GM19372 (cell line): ENCODE data around the gene SLC5A6.
"Not testable (repeated sequence)": the region's sequence is repeated elsewhere in the genome, so short reads cannot be mapped to it uniquely, and the experiment has no call there.

Source experiments
- ATAC-seq: cut with Tn5 transposase; IDR thresholded peaks from one replicate; pipeline ENCODE4 v1.9.1; 2021; ENCODE audit warnings: mild to moderate bottlenecking, low read depth, moderate library complexity; ENCODE audit not compliant: unreplicated experiment

SLC5A6 gene

GRCh38 chr2:27177441-27178351 is 34.4 kb downstream of the SLC5A6 start:
- no peak for ATAC-seq

- ATAC-seq = not testable (repeated sequence)
These were observed 36.3 kb downstream of the SLC5A6 start for GRCh38 chr2:27175781-27176180.

DNA sequence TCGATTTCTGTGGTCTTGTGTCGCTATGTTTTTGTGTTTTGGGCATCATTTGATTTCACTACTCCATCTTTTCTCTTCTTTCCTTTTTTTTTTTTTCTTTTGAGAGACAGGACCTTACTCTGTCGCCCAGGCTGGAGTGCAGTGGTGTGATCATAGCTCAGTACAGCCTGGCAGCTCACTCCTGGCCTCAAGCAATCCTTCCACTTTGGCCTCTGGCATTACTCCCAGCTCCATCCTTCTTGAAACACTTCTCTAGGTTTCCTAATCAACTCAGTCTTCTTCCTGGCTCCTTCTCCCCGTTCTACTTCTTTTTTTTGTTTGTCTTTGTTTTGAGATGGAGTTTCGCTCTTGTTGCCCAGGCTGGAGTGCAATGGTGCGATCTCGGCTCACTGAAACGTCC is 36.7 kb downstream of the SLC5A6 start:
- ATAC-seq = no peak

DNA sequence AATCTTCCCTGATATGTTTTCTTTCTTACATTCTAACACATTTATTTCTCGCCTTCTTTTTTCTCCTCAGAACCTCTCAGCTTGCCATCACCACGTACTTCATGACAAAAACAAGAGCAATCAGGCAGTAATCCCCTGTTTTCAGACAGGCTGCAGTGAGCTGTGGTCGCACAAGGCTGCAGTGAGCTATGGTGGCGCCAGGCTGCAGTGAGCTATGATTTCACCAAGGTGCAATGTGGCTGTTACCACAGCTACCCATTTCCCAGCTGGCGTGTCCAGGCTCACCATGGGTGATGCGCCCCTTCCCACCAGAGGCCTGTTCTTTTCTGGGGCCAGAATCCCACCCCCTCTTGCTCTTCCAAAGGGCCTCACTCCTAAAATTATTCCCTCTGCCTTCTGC is 37.4 kb downstream of the SLC5A6 start:
- ATAC-seq = no peak

DNA sequence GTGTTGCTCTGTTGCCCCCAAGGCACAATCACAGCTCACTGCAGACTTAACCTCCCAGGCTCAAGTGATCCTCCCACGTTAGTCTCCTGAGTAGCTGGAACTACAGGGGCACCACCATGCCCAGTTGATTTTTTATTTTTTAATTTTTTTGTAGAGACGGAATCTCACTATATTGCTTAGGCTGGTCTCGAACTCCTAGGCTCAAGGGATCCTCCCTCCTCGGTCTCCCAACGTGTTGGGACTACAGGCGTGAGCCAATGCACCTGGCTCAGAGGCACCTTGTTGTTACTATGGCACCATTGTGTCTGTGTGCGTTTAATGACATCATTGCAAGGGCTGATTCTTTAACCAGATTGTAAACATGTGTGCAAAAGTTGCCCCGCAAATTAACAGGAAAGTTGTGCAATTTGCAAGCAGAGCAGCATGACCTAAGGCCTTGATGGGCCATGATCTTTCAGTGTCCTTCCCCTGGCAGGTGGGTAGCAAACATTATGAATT is 40.7 kb downstream of the SLC5A6 start:
- ATAC-seq = no peak

- no peak for ATAC-seq
These were observed 41.3 kb downstream of the SLC5A6 start for GRCh38 chr2:27170581-27171337.

- no peak for ATAC-seq
These were observed 46.9 kb downstream of the SLC5A6 start for GRCh38 chr2:27164960-27165763.

- no peak for ATAC-seq
These were observed 49.6 kb downstream of the SLC5A6 start for GRCh38 chr2:27162151-27163121.

- no peak for ATAC-seq
These were observed 51.9 kb downstream of the SLC5A6 start for GRCh38 chr2:27160191-27160590.

GRCh38 chr2:27159271-27159670 is 52.8 kb downstream of the SLC5A6 start:
- no peak for ATAC-seq

GRCh38 chr2:27158468-27158867 is 53.6 kb downstream of the SLC5A6 start:
- ATAC-seq = no peak

DNA sequence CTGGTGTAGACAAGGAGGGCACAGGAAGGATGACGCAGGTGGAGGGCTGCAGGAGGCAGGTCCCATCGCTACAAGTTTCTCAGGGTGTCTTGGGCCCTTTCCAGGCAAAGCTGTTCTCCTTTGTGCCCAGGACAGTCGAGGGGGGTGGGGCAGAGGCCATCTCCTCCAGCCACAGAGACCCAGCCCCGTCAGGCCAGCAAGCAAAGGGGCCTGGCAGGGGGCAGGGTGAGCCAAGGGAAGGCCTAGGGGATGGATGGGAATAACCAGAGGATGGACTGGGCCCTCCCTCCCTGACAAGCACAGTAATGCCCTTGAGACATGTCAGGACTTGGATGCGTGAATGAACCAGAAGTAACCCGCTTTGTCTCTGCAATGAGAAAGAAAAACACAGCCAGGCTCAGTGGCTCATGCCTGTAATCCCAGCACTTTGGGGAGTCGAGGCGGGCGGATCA is 57.0 kb downstream of the SLC5A6 start:
- no peak for ATAC-seq

GRCh38 chr2:27154488-27154887 is 57.6 kb downstream of the SLC5A6 start:
- no peak for ATAC-seq

GRCh38 chr2:27152796-27153464 is 59.1 kb downstream of the SLC5A6 start:
- ATAC-seq = no peak

- no peak for ATAC-seq
These were observed 59.8 kb downstream of the SLC5A6 start for GRCh38 chr2:27152102-27152795.

GRCh38 chr2:27150639-27151230 is 61.3 kb downstream of the SLC5A6 start:
- ATAC-seq = no peak
